Duodenal mucosa (tissue), 2 donors: ENCODE results near the gene ADORA2A.
"Not testable (repeated sequence)": the region's sequence is repeated elsewhere in the genome, so short reads cannot be mapped to it uniquely, and the experiment has no call there.

Experiments used
- H3K27ac ChIP-seq: one replicate; pipeline ENCODE4 v1.7.0; 2013; ENCODE audit warnings: low read depth, low read length
- H3K27me3 ChIP-seq, 2 donors: one replicate each; pipeline ENCODE4 v1.7.0; 2013; ENCODE audit warnings: low read length in 2 of 2, control low read depth in 1 of 2; ENCODE audit not compliant: insufficient read depth in 2 of 2, control insufficient read depth in 1 of 2
- H3K36me3 ChIP-seq, 2 donors: one replicate each; pipeline ENCODE4 v1.7.0; 2013; ENCODE audit warnings: low read length in 2 of 2, control low read depth in 1 of 2; ENCODE audit not compliant: insufficient read depth in 2 of 2, control insufficient read depth in 1 of 2
- H3K4me1 ChIP-seq, 2 donors: one replicate each; pipeline ENCODE4 v1.7.0; 2013; ENCODE audit warnings: low read length in 2 of 2, control low read depth in 1 of 2; ENCODE audit not compliant: insufficient read depth in 2 of 2, control insufficient read depth in 1 of 2
- H3K4me3 ChIP-seq, 2 donors: one replicate each; pipeline ENCODE4 v1.7.0; 2013; ENCODE audit warnings: low read length in 2 of 2, low read depth in 1 of 2
- H3K9ac ChIP-seq, 2 donors: one replicate each; pipeline ENCODE4 v1.7.0; 2013; ENCODE audit warnings: low read length in 2 of 2, low read depth in 1 of 2
- H3K9me3 ChIP-seq, 2 donors: one replicate each; pipeline ENCODE4 v1.7.0; 2013; ENCODE audit warnings: low read length in 2 of 2, control low read depth in 1 of 2; ENCODE audit not compliant: control insufficient read depth in 1 of 2

The ADORA2A gene

GRCh38 chr22:24483976-24484545, 56.7 kb downstream of the ADORA2A start:
- Histone ChIP-seq H3K4me3 (no peak overlapping the region), H3K9me3 (no peaks in the 10 kb centered on the region), H3K27ac (no peak overlapping the region), H3K36me3 (no peaks in the 10 kb centered on the region), H3K9ac (no peak overlapping the region), H3K4me1 (no peaks in the 10 kb centered on the region), H3K27me3 (no peaks in the 10 kb centered on the region)

- no peaks in the 10 kb centered on the region for H3K4me1 ChIP-seq
Measured at GRCh38 chr22:24485170-24485569, 57.8 kb downstream of the ADORA2A start.

GRCh38 chr22:24485608-24486007, 58.2 kb downstream of the ADORA2A start:
- H3K9ac ChIP-seq, result no peak overlapping the region
- no peak overlapping the region for H3K4me3 ChIP-seq
- no peaks in the 10 kb centered on the region for H3K27me3 ChIP-seq
- H3K36me3 ChIP-seq, result no peaks in the 10 kb centered on the region
- no peak overlapping the region for H3K27ac ChIP-seq
- H3K9me3 ChIP-seq, result no peaks in the 10 kb centered on the region
- H3K4me1 ChIP-seq, result no peaks in the 10 kb centered on the region

More at GRCh38 chr22:24485170-24485569, 57.8 kb downstream of the ADORA2A start:
- Histone ChIP-seq H3K36me3 (no peaks in the 10 kb centered on the region), H3K9ac (no peak overlapping the region), H3K27ac (no peak overlapping the region), H3K27me3 (no peaks in the 10 kb centered on the region), H3K4me3 (no peak overlapping the region), H3K9me3 (no peaks in the 10 kb centered on the region)

- Histone ChIP-seq H3K9ac (no peak overlapping the region), H3K4me3 (no peak overlapping the region), H3K4me1 (no peaks in the 10 kb centered on the region), H3K27ac (no peak overlapping the region), H3K36me3 (no peaks in the 10 kb centered on the region), H3K27me3 (no peaks in the 10 kb centered on the region), H3K9me3 (no peaks in the 10 kb centered on the region)
Measured at GRCh38 chr22:24486501-24486921, 59.1 kb downstream of the ADORA2A start.

- Histone ChIP-seq H3K36me3 (no peaks in the 10 kb centered on the region), H3K4me3 (no peak overlapping the region), H3K27me3 (peaks cover 4 to 8% of the 10 kb centered on the region in 2 donors), H3K27ac (no peak overlapping the region), H3K4me1 (peaks cover 0 to 1% of the 10 kb centered on the region in 2 donors), H3K9ac (no peak overlapping the region), H3K9me3 (no peaks in the 10 kb centered on the region)
Measured at GRCh38 chr22:24489011-24489410, 61.6 kb downstream of the ADORA2A start.

GRCh38 chr22:24489434-24489833, 62.0 kb downstream of the ADORA2A start:
- not testable (repeated sequence) for H3K4me3 ChIP-seq, H3K36me3 ChIP-seq, H3K9me3 ChIP-seq, H3K4me1 ChIP-seq, H3K9ac ChIP-seq, H3K27ac ChIP-seq
- peaks cover 9 to 12% of the 10 kb centered on the region in 2 donors for H3K27me3 ChIP-seq
